ENCODE measurements around the gene RAB28. TPM values are rescaled to one million over a fixed set of nuclear protein-coding genes. Genes with fewer than 3 reads are reported as not detected.

RAB28 gene
- total RNA-seq, 4 donors from 2014 or later = 15.9 to 22.8 (median 18.3) TPM

- Histone ChIP-seq H3K4me3 (no peak overlapping the region), H3K27me3 (no peaks in the 10 kb centered on the region), H3K36me3 (peaks cover 0 to 15% (median 11%) of the 10 kb centered on the region in 4 donors), H3K27ac (replicated peaks in 1 of 4) (no peak overlapping the region), H3K9me3 (no peaks in the 10 kb centered on the region), H3K4me1 (peaks cover 0 to 7% (median 0%) of the 10 kb centered on the region in 4 donors)
- intact Hi-C loops (cut with DNase I) = no loop called here
- DNase-seq (ENCODE audit: extremely low spot score) = no peak
- 77% methylated on average over 6 of the region's 6 CpGs for WGBS
- TF ChIP-seq POLR2A (IDR thresholded peaks at IDR 0.05; ENCODE audit: low read depth) (no peak), CTCF (IDR thresholded peaks at IDR 0.05) (no peak), POLR2AphosphoS5 (IDR thresholded peaks at IDR 0.05) (no peak), EP300 (IDR thresholded peaks at IDR 0.05) (no peak)
These were observed 22.8 kb downstream of the RAB28 start for GRCh38 chr4:13461191-13461905.

DNA sequence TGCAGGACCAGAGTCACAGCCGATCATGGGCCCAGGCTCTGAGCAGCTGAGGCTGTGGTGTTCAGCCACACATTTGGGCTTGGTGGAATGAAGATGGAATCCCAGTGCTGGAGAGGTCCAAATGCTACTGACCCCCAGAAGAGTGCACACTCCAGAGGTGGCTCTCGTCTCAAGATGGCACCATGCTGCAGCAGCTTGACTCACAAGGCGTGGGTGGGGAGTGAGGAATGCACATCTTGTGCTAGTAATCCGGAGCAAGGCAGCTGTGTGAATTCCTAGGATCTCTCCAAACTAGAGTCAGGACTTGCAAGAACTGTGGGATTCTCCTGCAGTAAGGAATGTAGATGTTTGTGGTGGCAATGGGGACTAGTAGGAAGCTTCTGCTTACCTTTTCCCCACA, 28.7 kb downstream of the RAB28 start:
- WGBS = 100% methylated on average over 2 of the region's 4 CpGs
- no peak overlapping the region for H3K4me3 ChIP-seq
- H3K9me3 ChIP-seq = no peaks in the 10 kb centered on the region
- no peak overlapping the region for H3K27ac ChIP-seq (replicated peaks in 1 of 4)
- DNase-seq (ENCODE audit: extremely low spot score) = no peak
- H3K36me3 ChIP-seq = peaks cover 7 to 35% (median 27%) of the 10 kb centered on the region in 4 donors
- TF ChIP-seq POLR2AphosphoS5 (IDR thresholded peaks at IDR 0.05) (no peak), CTCF (IDR thresholded peaks at IDR 0.05) (no peak), EP300 (IDR thresholded peaks at IDR 0.05) (no peak), POLR2A (IDR thresholded peaks at IDR 0.05; ENCODE audit: low read depth) (no peak)
- no peaks in the 10 kb centered on the region for H3K27me3 ChIP-seq
- no peaks in the 10 kb centered on the region for H3K4me1 ChIP-seq
- intact Hi-C loops (cut with DNase I) = no loop called here

DNA sequence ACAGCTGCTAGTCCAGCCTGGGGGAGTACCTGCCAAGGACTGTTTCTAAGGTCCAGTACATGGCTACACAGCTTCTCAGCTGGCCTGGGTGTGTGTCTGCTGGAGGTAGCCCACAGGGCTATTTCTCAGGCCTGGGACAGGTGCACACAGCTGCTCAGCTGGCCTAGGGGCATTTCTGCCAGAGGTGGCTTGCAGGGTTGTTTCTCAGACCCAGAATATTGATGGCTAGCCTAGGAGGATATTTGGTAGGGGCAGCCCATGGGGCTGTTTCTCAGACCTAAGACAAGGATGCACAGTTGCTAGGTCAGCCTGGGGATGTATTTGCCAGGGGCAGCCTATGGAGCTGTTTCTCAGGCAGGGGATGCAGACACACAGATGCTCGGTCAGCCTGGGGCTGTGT, 29.4 kb downstream of the RAB28 start:
- Histone ChIP-seq H3K27ac (replicated peaks in 1 of 4) (no peak overlapping the region), H3K9me3 (no peaks in the 10 kb centered on the region), H3K36me3 (peaks cover 7 to 29% (median 25%) of the 10 kb centered on the region in 4 donors), H3K27me3 (no peaks in the 10 kb centered on the region), H3K4me1 (no peaks in the 10 kb centered on the region), H3K4me3 (no peak overlapping the region)
- DNase-seq (ENCODE audit: extremely low spot score) = no peak
- TF ChIP-seq POLR2A (IDR thresholded peaks at IDR 0.05; ENCODE audit: low read depth) (no peak), EP300 (IDR thresholded peaks at IDR 0.05) (no peak), CTCF (IDR thresholded peaks at IDR 0.05) (no peak), POLR2AphosphoS5 (IDR thresholded peaks at IDR 0.05) (no peak)
- intact Hi-C loops (cut with DNase I) = no loop called here
- WGBS = 90% methylated on average over 1 of the region's 1 CpG

DNA sequence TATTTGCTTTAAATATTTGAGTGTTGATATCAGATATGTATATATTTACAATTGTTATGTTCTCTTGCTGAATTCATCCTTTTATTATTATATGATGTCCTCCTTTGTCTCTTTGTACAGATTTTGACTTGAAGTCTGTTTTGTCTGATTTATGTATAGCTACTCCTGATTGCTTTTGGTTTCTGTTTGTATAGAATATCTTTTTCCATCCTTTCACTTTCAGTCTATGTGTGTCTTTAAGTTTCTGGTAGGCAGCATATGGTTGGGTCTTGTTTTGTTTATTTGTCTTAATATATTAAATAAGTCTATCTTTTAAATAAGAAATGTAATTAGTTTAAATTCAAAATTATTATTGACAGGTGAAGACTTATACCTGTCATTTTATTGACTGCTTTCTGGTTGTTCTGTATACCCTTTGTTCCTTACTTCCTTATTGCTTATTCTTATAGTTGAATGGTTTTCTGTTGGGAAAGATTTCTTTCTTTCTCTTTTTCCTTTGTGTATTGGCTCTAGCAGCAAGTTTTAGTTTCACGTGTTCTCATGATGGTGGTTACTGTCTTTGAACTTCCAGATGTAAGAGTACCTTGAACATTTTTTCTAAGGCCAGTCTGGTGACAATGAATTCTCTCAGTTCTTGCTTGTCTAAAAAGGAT, 31.1 kb downstream of the RAB28 start:
- peaks cover 7 to 20% (median 16%) of the 10 kb centered on the region in 4 donors for H3K36me3 ChIP-seq
- H3K27me3 ChIP-seq = no peaks in the 10 kb centered on the region
- WGBS = 89% methylated on average over 1 of the region's 1 CpG
- no peak for DNase-seq (ENCODE audit: extremely low spot score)
- H3K4me1 ChIP-seq = no peaks in the 10 kb centered on the region
- H3K4me3 ChIP-seq = no peak overlapping the region
- intact Hi-C loops (cut with DNase I) = no loop called here
- no peaks in the 10 kb centered on the region for H3K9me3 ChIP-seq
- no peak overlapping the region for H3K27ac ChIP-seq (replicated peaks in 1 of 4)
- no peak for TF ChIP-seq CTCF (IDR thresholded peaks at IDR 0.05)
- no peak for TF ChIP-seq POLR2AphosphoS5 (IDR thresholded peaks at IDR 0.05)
- TF ChIP-seq EP300 (IDR thresholded peaks at IDR 0.05) = no peak
- no peak for TF ChIP-seq POLR2A (IDR thresholded peaks at IDR 0.05; ENCODE audit: low read depth)
